ENCODE measurements around the gene TRPM2. TPM values are rescaled to one million over a fixed set of nuclear protein-coding genes. Genes with fewer than 3 reads are reported as not detected.

The TRPM2 gene
- total and polyA plus RNA-seq, 8 donors, result 0.46 to 8.7 (median 2.6) TPM

DNA sequence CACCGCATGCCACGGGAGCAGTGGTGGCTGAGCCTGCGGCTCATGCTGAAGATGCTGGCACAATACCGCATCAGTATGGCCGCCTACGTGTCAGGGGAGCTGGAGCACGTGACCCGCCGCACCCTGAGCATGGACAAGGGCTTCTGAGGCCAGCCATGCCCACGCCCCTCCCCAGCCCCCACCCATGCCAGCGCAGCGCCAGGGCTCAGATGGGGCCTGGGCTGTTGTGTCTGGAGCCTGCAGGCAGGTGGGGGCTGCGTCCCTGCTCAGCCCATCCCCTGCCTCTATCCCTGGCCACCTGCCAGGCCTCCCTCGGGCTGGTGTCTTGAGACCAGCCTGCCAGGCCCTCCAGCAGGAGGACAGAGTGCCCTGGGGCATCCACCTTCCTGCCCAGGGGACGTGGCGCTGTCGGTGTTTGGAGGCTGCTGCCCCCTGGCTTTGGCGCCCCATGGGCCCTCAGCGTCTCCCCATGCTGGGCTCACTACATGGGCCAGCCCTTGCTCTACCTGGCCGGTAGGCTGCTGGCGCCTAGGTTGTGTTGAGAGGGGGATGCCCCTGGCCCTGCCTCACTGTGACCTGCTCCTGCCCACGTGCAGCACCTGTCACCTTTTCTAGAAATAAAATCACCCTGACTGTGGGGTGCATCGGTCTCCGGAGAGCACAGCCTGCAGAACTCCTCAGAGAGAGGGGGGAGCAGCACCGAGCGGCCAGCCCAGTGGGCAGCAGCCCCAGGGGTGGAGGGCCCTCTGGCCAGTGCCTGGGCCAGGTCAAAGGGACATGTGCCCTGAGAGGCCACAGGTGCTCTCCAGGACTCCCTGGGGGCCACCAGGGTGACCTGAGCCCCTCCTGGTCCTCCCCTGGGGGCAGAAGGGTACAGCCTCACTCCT, 26.5 kb upstream of the TRPM2 start:
- Histone ChIP-seq H3K36me3 (peaks cover 0 to 22% (median 14%) of the 10 kb centered on the region in 3 donors), H3K27me3 (no peaks in the 10 kb centered on the region), H3K27ac (no peak overlapping the region), H3K9me3 (no peaks in the 10 kb centered on the region), H3K4me1 (no peaks in the 10 kb centered on the region), H3K4me3 (no peak overlapping the region)
- intact Hi-C loops (cut with DNase I), result no loop called here
- FAIRE-seq (no peak), ATAC-seq (no peak), DNase-seq (peak in 1 of 6 donors; percentile 78)
- TF ChIP-seq, protein P1, sequence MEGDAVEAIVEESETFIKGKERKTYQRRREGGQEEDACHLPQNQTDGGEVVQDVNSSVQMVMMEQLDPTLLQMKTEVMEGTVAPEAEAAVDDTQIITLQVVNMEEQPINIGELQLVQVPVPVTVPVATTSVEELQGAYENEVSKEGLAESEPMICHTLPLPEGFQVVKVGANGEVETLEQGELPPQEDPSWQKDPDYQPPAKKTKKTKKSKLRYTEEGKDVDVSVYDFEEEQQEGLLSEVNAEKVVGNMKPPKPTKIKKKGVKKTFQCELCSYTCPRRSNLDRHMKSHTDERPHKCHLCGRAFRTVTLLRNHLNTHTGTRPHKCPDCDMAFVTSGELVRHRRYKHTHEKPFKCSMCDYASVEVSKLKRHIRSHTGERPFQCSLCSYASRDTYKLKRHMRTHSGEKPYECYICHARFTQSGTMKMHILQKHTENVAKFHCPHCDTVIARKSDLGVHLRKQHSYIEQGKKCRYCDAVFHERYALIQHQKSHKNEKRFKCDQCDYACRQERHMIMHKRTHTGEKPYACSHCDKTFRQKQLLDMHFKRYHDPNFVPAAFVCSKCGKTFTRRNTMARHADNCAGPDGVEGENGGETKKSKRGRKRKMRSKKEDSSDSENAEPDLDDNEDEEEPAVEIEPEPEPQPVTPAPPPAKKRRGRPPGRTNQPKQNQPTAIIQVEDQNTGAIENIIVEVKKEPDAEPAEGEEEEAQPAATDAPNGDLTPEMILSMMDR (IDR thresholded peaks at IDR 0.05), result no peak
- 88 to 96% methylated on average over 25 to 26 of the region's 26 CpGs for WGBS, 2 donors

DNA sequence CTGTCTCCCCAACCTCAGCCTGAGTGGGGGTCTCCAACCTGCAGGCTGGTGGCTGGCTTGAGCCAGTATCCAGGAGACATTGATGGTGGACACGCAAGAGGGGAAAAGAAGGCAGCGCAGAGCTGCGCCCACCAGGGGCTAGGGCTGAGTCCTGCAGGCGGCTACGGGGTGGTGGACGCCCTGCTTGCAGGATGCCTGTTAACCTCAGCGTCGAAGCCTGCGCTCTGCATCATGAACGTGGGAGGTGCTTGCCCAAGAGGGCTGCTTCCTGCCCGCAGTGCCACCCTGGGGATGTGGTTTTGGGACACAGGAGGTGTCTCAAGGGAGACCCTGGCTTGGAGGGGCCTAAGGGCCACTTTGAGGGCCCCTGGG, 25.8 kb upstream of the TRPM2 start:
- Histone ChIP-seq H3K27me3 (no peaks in the 10 kb centered on the region), H3K9me3 (no peaks in the 10 kb centered on the region), H3K4me3 (no peak overlapping the region), H3K4me1 (no peaks in the 10 kb centered on the region), H3K27ac (no peak overlapping the region), H3K36me3 (peaks cover 0 to 17% (median 9%) of the 10 kb centered on the region in 3 donors)
- DNase-seq (peak in 1 of 6 donors; percentile 74), FAIRE-seq (no peak), ATAC-seq (no peak)
- 90 to 92% methylated on average over 11 of the region's 11 CpGs for WGBS, 2 donors
- TF ChIP-seq, protein P1 (IDR thresholded peaks at IDR 0.05), result no peak
- intact Hi-C loops (cut with DNase I), result no loop called here

DNA sequence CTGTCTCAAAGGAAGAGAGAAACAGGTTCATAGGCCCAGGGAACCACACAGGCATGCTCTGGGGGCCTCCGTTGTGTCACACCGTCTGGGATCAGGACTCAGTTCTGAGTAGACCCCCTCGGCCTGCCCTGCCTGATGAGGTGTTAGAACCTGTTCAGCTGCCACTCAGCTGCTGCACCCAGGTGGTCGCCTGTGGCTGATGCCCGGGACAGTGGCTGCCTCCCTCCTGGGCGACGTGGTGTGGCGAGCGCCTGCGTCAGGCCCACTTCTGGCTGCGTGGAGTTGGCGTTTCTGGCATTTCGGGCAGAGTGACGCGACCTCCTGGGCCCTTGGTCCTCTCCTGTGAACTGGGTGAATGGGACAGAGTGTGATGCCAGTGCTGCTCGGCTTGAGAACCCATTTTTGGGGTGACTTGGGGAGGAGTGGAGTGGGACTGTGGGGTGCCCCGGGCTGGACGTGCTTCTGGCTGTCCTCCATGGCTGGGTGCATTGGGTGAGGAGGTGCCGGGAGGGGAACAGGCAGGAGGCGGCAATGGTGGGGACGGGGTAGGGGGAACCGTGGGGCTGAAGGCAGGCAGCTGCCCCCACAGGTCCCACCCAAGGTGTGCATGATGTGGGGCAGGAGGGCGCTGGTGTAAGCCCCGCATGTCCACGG, 25.1 kb upstream of the TRPM2 start:
- H3K27ac ChIP-seq, result no peak overlapping the region
- H3K4me3 ChIP-seq, result no peak overlapping the region
- WGBS, 2 donors, result 84 to 85% methylated on average over 25 of the region's 25 CpGs
- peaks cover 0 to 17% (median 7%) of the 10 kb centered on the region in 3 donors for H3K36me3 ChIP-seq
- H3K27me3 ChIP-seq, result no peaks in the 10 kb centered on the region
- ATAC-seq, result no peak
- intact Hi-C loops (cut with DNase I), result no loop called here
- H3K4me1 ChIP-seq, result no peaks in the 10 kb centered on the region
- no peak for FAIRE-seq
- peak in 1 of 6 donors; percentile 70 for DNase-seq
- TF ChIP-seq, protein P1 (IDR thresholded peaks at IDR 0.05), result no peak
- H3K9me3 ChIP-seq, result no peaks in the 10 kb centered on the region

DNA sequence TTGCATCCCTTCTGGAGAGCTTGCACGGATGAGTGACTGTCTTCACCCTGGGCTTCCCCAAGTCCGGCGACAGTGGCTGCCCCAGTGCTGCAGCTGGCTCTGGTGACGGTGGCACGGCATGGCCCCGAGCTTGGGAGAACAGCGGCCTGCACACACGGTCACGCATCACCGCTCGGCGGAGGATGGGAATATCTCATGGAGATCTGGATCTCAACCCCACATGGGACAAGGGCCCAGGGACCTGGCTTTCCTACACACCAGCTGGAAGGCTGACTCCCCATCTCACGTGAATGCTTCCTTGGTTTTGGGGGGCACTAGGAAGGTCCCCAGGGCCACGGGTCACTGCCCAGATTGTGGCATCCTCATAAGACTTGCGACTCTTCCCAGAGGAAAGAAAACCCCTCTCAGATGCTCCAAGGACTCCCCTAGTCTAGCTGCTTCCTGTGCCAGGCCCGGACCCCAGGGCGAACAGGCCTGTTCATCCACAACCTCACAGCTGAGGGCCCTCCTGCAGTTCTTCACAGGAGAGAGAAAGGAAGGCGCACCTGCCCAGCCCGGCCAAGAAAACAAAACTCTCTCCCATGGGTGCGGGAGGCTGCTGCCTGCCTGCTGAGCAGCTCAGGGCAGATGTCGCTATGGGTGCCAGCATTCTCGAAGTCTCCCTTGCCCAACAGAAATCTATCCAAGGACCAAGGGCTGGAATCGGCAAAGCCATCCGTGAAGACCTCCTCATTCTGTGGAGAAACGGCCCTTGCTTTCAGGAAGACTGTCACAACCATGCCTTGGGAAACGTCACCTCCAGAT, 24.1 kb upstream of the TRPM2 start:
- intact Hi-C loops (cut with DNase I), result no loop called here
- TF ChIP-seq, protein P1 (IDR thresholded peaks at IDR 0.05), result no peak
- Histone ChIP-seq H3K4me3 (no peak overlapping the region), H3K9me3 (no peaks in the 10 kb centered on the region), H3K27me3 (no peaks in the 10 kb centered on the region), H3K27ac (no peak overlapping the region), H3K36me3 (peaks cover 0 to 14% (median 7%) of the 10 kb centered on the region in 3 donors), H3K4me1 (no peaks in the 10 kb centered on the region)
- DNase-seq (peak in 1 of 6 donors; percentile 70), FAIRE-seq (no peak), ATAC-seq (peak in 3 of 4 donors; percentile 1 to 4 (median 1))
- 76 to 82% methylated on average over 26 of the region's 26 CpGs for WGBS, 2 donors

All from pancreas (tissue), 10 donors.